Measurements from ENCODE around the gene CENPO. TPM values are rescaled to one million over a fixed set of nuclear protein-coding genes. Genes with fewer than 3 reads are reported as not detected.

The CENPO gene
- total RNA-seq, 2 experiments from 2014 or later = 40.7 to 41.9 TPM

DNA sequence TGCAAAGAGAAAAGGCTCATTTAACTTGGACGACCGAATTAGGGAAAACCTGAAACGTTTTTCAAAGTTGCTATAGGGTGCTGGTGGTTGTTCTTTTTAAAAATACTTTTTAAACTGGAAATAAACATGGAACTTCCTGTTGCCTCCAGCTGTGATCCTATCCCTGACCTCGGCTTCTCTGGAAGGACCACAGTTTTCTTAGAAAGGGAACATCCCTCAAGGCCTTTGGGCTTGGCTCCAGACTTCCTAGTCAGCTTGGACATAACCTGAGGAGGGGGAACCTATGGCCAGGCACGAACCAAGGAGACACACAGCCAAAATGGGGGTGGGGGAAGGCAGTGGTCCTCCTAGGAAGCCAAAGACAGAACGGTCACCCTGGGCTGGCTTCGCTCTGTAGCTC, 57.7 kb downstream of the CENPO start:
- Mint-ChIP-seq H3K36me3 (ENCODE audit: low read depth) (peaks cover 26% of the 10 kb centered on the region), H3K9me3 (peaks cover 5% of the 10 kb centered on the region), H3K4me1 (ENCODE audit: low read depth) (no peaks in the 10 kb centered on the region), H3K27me3 (no peaks in the 10 kb centered on the region), H3K4me3 (no peak overlapping the region), H3K27ac (no peak overlapping the region)
- TF ChIP-seq, protein P1, sequence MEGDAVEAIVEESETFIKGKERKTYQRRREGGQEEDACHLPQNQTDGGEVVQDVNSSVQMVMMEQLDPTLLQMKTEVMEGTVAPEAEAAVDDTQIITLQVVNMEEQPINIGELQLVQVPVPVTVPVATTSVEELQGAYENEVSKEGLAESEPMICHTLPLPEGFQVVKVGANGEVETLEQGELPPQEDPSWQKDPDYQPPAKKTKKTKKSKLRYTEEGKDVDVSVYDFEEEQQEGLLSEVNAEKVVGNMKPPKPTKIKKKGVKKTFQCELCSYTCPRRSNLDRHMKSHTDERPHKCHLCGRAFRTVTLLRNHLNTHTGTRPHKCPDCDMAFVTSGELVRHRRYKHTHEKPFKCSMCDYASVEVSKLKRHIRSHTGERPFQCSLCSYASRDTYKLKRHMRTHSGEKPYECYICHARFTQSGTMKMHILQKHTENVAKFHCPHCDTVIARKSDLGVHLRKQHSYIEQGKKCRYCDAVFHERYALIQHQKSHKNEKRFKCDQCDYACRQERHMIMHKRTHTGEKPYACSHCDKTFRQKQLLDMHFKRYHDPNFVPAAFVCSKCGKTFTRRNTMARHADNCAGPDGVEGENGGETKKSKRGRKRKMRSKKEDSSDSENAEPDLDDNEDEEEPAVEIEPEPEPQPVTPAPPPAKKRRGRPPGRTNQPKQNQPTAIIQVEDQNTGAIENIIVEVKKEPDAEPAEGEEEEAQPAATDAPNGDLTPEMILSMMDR (IDR thresholded peaks at IDR 0.05) = no peak
- POLR2A ChIA-PET = no interaction called here
- DNase-seq (no peak), ATAC-seq (no peak)
- intact Hi-C loops (cut with micrococcal nuclease) = no loop called here
- CTCF ChIA-PET = no interaction called here

DNA sequence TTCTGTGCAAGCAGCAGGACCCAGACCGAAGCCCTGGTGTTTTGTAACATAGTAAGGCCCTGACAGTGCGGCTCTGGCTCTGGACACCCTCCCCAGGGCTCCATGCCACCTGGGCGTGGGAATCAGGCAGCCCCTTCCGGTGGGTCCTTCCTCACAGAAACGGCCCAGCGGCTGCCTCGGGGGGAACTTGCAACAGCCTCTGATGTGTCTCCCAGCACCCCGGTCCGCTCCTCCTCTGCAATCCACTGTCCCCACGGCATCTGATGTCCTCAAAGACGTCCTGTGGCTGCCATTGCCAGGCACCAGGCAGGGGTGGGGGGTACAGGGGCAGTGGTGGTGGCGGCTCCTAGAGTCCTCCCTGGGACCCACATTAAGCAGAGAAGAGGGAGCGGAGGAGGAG, 58.8 kb downstream of the CENPO start:
- no peaks in the 10 kb centered on the region for H3K27me3 Mint-ChIP-seq
- POLR2A ChIA-PET = no interaction called here
- H3K36me3 Mint-ChIP-seq (ENCODE audit: low read depth) = peaks cover 30% of the 10 kb centered on the region
- CTCF ChIA-PET = no interaction called here
- ATAC-seq (no peak), DNase-seq (no peak)
- intact Hi-C loops (cut with micrococcal nuclease) = no loop called here
- peaks cover 5% of the 10 kb centered on the region for H3K9me3 Mint-ChIP-seq
- H3K4me3 Mint-ChIP-seq = no peak overlapping the region
- H3K27ac Mint-ChIP-seq = no peak overlapping the region
- TF ChIP-seq, protein P1 (IDR thresholded peaks at IDR 0.05) = no peak
- H3K4me1 Mint-ChIP-seq (ENCODE audit: low read depth) = no peaks in the 10 kb centered on the region

DNA sequence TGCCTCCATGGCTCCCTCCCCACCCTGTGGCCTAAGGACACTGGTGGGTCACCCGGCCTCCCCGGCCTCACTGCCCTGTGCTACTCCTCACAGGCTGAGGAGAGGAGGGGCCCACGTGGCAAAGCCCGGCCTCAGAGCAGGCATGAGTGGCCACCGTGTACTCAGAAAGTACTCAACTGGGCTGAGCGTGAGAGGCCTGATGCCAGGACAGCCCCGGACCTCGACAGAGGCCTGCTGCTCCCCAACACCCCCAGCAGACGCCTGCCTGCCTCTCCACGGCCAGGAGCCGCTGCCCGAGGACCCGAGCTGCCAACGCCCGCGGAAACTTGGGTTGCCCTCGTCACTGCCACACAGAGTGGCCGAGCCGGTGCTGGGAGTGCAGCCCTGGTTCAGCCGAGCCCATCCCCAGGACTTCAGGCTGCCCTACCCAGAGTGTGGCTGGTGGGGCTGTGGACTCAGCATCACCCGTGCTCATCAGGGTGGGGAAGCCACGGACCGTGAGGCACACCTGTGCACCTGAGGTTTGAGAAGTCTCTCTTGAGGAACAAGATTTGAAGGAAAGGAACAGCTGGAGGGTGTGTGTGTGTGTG, 59.3 kb downstream of the CENPO start:
- Mint-ChIP-seq H3K27ac (no peak overlapping the region), H3K4me1 (ENCODE audit: low read depth) (no peaks in the 10 kb centered on the region), H3K27me3 (no peaks in the 10 kb centered on the region), H3K4me3 (no peak overlapping the region), H3K9me3 (peaks cover 5% of the 10 kb centered on the region), H3K36me3 (ENCODE audit: low read depth) (peaks cover 30% of the 10 kb centered on the region)
- no peak for ATAC-seq
- ChIA-PET CTCF (no interaction called here), POLR2A (no interaction called here)
- intact Hi-C loops (cut with micrococcal nuclease) = no loop called here
- DNase-seq = no peak
- TF ChIP-seq, protein P1 (IDR thresholded peaks at IDR 0.05) = no peak

DNA sequence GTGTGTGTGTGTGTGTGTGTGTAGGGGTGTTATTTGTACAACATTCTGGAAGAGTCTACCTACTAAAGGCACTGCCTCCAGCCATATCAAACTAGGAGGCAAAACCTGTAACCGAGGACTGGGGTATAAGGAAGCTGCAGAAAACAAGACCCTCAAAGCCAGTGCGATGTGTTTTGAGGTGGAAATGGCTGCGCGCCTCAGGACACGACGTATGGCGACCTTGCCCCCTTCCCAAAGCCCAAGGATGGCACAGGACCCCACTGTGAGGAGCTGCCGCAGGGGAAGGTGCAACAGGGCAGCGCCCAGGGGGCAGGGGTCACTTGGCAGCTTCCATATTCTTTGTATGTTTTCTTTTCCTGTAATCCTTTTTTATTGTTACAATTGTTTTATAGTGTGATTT, 59.8 kb downstream of the CENPO start:
- ChIA-PET CTCF (no interaction called here), POLR2A (no interaction called here)
- Mint-ChIP-seq H3K4me1 (ENCODE audit: low read depth) (no peaks in the 10 kb centered on the region), H3K27ac (no peak overlapping the region), H3K9me3 (peaks cover 5% of the 10 kb centered on the region), H3K27me3 (no peaks in the 10 kb centered on the region), H3K4me3 (no peak overlapping the region), H3K36me3 (ENCODE audit: low read depth) (peaks cover 28% of the 10 kb centered on the region)
- DNase-seq (no peak), ATAC-seq (no peak)
- intact Hi-C loops (cut with micrococcal nuclease) = no loop called here
- TF ChIP-seq, protein P1 (IDR thresholded peaks at IDR 0.05) = no peak

DNA sequence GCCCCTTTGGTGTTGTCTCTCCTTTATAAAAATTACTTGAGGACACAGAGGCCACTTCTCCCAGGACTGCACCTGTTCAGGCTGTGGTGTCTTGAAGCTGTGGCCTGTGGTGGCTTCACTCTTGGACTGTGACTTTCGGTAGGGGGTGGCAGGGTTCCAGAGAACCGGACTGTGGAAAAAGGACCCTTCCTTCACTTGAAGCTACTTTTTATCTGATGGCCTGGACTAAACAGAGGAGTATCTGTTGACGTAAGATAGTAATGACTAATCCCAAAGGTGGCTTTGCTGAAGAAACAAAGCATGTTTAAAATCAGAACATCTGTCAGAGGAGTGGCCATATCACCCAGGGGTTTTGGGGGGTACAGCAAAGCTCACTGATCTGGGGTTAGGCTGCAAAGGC, 60.8 kb downstream of the CENPO start:
- no peaks in the 10 kb centered on the region for H3K9me3 Mint-ChIP-seq
- ChIA-PET POLR2A (no interaction called here), CTCF (no interaction called here)
- H3K4me1 Mint-ChIP-seq (ENCODE audit: low read depth) = no peaks in the 10 kb centered on the region
- peaks cover 30% of the 10 kb centered on the region for H3K36me3 Mint-ChIP-seq (ENCODE audit: low read depth)
- no peak for ATAC-seq
- no peaks in the 10 kb centered on the region for H3K27me3 Mint-ChIP-seq
- intact Hi-C loops (cut with micrococcal nuclease) = no loop called here
- DNase-seq = no peak
- TF ChIP-seq, protein P1 (IDR thresholded peaks at IDR 0.05) = no peak
- no peak overlapping the region for H3K27ac Mint-ChIP-seq
- no peak overlapping the region for H3K4me3 Mint-ChIP-seq

Data from activated CD8-positive, alpha-beta T cell treated with anti-CD3 and anti-CD28 coated beads for 36 hours (primary cell).